Kidney tubule cell (primary cell): ENCODE data around the gene PLCH1.
"Not testable (repeated sequence)": the region's sequence is repeated elsewhere in the genome, so short reads cannot be mapped to it uniquely, and the experiment has no call there.

Experiments
- DNase-seq: peaks from one replicate; pipeline ENCODE4 v3.0.0-alpha.2; 2018; ENCODE audit warnings: low spot score

PLCH1 gene

GRCh38 chr3:155420881-155421486 lies 323.9 kb downstream of the PLCH1 start:
- no peak for DNase-seq

- no peak for DNase-seq
These were observed 324.5 kb downstream of the PLCH1 start for GRCh38 chr3:155420406-155420805.

GRCh38 chr3:155418407-155418806 lies 326.5 kb downstream of the PLCH1 start:
- no peak for DNase-seq

- no peak for DNase-seq
These were observed 327.8 kb downstream of the PLCH1 start for GRCh38 chr3:155417119-155417517.

- peak; percentile 88 for DNase-seq
These were observed 328.3 kb downstream of the PLCH1 start for GRCh38 chr3:155416500-155417118.

- no peak for DNase-seq
These were observed 332.0 kb downstream of the PLCH1 start for GRCh38 chr3:155412904-155413303.

- no peak for DNase-seq
These were observed 333.2 kb downstream of the PLCH1 start for GRCh38 chr3:155411500-155412223.

- DNase-seq = no peak
These were observed 335.5 kb downstream of the PLCH1 start for GRCh38 chr3:155409336-155409735.

GRCh38 chr3:155407971-155408370 lies 336.9 kb downstream of the PLCH1 start:
- DNase-seq = no peak

- DNase-seq = no peak
These were observed 337.5 kb downstream of the PLCH1 start for GRCh38 chr3:155407331-155407730.

GRCh38 chr3:155404486-155404885 lies 340.4 kb downstream of the PLCH1 start:
- DNase-seq = no peak

- DNase-seq = no peak
These were observed 342.2 kb downstream of the PLCH1 start for GRCh38 chr3:155402656-155403055.

- no peak for DNase-seq
These were observed 346.8 kb downstream of the PLCH1 start for GRCh38 chr3:155398046-155398445.

GRCh38 chr3:155394896-155395295 lies 350.0 kb downstream of the PLCH1 start:
- not testable (repeated sequence) for DNase-seq

GRCh38 chr3:155394240-155394639 lies 350.6 kb downstream of the PLCH1 start:
- DNase-seq = no peak

- DNase-seq = no peak
These were observed 351.6 kb downstream of the PLCH1 start for GRCh38 chr3:155393316-155393715.

GRCh38 chr3:155392138-155392537 lies 352.7 kb downstream of the PLCH1 start:
- DNase-seq = no peak

- DNase-seq = peak; percentile 83
These were observed 353.3 kb downstream of the PLCH1 start for GRCh38 chr3:155391551-155391958.

- DNase-seq = no peak
These were observed 353.8 kb downstream of the PLCH1 start for GRCh38 chr3:155391104-155391503.

GRCh38 chr3:155390351-155390750 lies 354.5 kb downstream of the PLCH1 start:
- no peak for DNase-seq

GRCh38 chr3:155388417-155388816 lies 356.5 kb downstream of the PLCH1 start:
- no peak for DNase-seq

GRCh38 chr3:155387571-155387970 lies 357.3 kb downstream of the PLCH1 start:
- peak; percentile 78 for DNase-seq

GRCh38 chr3:155386919-155387318 lies 358.0 kb downstream of the PLCH1 start:
- no peak for DNase-seq
